ENCODE data around the gene ABCC6.

- no peak for TF ChIP-seq CTCF (IDR thresholded peaks at IDR 0.05 in 2 of 3, conservative IDR thresholded peaks at IDR 0.05 in 1 of 3; ENCODE audit: borderline replicate concordance in 1 of 3, insufficient read depth in 1 of 3, low read depth in 2 of 3, low read length in 2 of 3)
- no peak for TF ChIP-seq YY1 (IDR thresholded peaks at IDR 0.05; ENCODE audit: extremely low read depth, insufficient replicate concordance, low read depth, low read length)
- TF ChIP-seq SP1 (IDR thresholded peaks at IDR 0.05; ENCODE audit: low read depth): no peak
- no peak for TF ChIP-seq POLR2A (IDR thresholded peaks at IDR 0.05; ENCODE audit: borderline replicate concordance, extremely low read depth, insufficient read depth, insufficient read length)
- no peak for TF ChIP-seq ZBTB33 (IDR thresholded peaks at IDR 0.05; ENCODE audit: extremely low read depth, insufficient replicate concordance, low read length)
- TF ChIP-seq SIN3A (IDR thresholded peaks at IDR 0.05; ENCODE audit: low read depth): no peak
- TF ChIP-seq RAD21 (IDR thresholded peaks at IDR 0.05; ENCODE audit: low read depth): no peak
Measured at GRCh38 chr16:16175296-16175695, 48.0 kb downstream of the ABCC6 start.

Measured in HCT116 (cell line).